Hippocampal formation (tissue), 2 donors: ENCODE results near the gene NMT1.

Experiments
- DNase-seq, 2 donors: peaks; one replicate each; lab custom pipeline; 2025; lab: John Stamatoyannopoulos, UW

NMT1 gene

DNA sequence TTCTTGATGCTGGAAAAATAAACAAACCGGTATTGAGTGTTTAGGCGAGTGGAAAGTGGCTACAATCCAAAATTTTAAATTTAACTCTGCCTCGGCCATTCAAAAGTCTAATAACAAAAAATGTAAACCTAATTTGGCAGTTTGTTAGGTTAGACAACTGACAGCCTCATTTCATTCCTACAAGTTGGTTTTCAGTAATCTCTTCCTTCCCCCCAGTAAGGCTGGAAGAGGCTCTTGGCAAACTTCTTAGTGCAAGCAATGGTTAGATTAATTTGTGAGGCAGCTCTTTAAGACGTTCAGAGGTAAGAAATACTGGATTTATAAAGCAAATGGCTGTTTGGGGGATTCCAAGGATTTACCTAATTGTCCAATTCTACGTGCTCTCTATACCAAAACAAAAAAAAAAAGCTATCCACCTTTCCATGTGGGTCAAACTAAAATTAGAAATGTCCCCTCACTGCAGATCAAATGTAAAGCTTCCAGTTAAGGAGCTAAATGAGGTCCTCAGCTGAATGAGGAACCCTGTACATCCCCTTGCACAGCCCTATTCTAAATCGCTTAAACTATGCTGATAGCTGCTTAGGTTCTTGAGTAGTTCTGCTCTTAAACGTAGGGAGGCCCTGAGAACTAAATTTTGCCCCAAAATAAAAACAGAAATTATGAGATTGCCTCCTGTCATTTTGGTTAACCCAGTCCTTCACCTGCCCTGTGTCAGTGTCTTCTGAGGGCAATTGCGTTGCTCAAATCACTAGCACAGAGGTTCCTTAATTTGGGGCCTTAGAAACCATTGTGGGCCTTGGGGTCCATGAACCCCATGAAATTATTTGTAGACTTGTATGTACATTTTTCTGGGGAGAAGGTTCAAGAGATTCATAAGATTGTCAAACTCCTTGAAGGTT is 90.0 kb downstream of the NMT1 start:
- DNase-seq, result no peak

DNA sequence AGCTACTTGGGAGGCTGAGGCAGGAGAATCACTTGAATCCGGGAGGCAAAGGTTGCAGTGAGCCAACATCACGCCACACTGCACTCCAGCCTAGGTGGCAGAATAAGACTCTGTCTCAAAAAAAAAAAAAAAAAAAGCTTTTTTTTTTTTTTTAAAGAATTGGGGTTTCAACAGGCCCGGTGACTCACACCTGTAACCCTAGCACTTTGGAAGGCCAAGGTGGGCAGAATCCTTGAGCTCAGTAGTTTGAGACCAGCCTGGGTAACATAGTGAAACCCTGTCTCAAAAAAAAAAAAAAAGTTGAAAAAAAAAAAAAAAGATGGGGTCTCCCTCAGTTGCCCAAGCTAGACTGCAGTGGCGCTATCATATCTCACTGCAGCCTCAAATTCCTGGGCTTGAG is 93.9 kb downstream of the NMT1 start:
- no peak for DNase-seq

DNA sequence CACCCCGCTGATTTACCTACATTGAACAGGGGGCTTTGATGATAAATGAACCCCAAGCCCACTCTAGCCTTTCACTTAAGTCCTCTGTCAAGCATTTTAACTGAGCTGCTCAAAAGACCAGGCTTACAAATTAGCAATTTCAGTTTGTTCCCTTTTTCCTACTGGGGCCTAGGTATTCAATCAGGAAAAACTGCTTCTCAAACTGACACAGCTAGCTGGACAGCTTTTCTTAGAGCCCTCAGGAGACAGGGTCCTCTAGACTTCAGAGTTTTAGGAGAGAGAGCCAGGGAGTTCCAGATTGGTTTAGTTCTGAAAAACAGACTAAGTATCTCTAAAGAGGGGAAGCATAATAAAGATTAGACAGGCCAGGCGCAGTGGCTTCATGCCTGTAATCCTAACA is 94.4 kb downstream of the NMT1 start:
- DNase-seq, result no peak

DNA sequence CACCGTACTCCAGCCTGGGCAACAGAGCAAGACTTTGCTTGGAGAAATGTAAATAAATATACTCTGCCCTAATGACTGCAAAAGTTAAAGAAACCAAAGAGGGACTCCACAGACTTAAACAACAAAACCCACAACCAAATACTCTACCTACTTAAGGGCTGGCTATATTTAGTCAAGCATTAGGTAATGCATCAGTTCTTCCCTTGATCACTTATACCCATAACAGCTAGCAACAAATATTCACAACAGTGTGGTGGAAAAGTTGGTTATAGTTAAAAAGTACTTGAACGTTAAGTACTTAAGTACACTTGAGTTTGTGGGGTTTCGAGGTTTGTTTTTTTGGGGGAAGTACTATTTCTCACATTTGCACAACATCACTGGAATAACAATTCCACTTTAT is 95.1 kb downstream of the NMT1 start:
- no peak for DNase-seq
